Skeletal muscle tissue (tissue), 4 donors: ENCODE data around the gene FSTL1. TPM values are rescaled to one million over a fixed set of nuclear protein-coding genes. Genes with fewer than 3 reads are reported as not detected.
A peak's percentile ranks its signal among the peaks of the same experiment; 100 is the strongest.

ENCODE experiments used
- H3K27ac ChIP-seq: one replicate; pipeline ENCODE4 v1.7.0; 2013; ENCODE audit warnings: mild to moderate bottlenecking, low read depth, low read length, inconsistent platforms
- H3K27me3 ChIP-seq, 3 donors: one replicate each; pipeline ENCODE4 v1.7.0; 2013; ENCODE audit warnings: low read length in 3 of 3; ENCODE audit not compliant: control insufficient read depth in 3 of 3, insufficient read depth in 3 of 3
- H3K36me3 ChIP-seq, 3 donors: one replicate each; pipeline ENCODE4 v1.7.0; 2013; ENCODE audit warnings: low read length in 3 of 3; ENCODE audit not compliant: control insufficient read depth in 3 of 3, insufficient read depth in 3 of 3
- H3K4me1 ChIP-seq, 3 donors: one replicate each; pipeline ENCODE4 v1.7.0; 2013; ENCODE audit warnings: low read length in 3 of 3, mild to moderate bottlenecking in 3 of 3; ENCODE audit not compliant: control insufficient read depth in 3 of 3, insufficient read depth in 3 of 3
- H3K4me3 ChIP-seq, 3 donors: one replicate each; pipeline ENCODE4 v1.7.0; 2013; ENCODE audit warnings: low read length in 3 of 3
- H3K9ac ChIP-seq, 3 donors: one replicate each; pipeline ENCODE4 v1.7.0; 2013; ENCODE audit warnings: low read length in 3 of 3, mild to moderate bottlenecking in 3 of 3, moderate library complexity in 2 of 3, low read depth in 1 of 3
- H3K9me3 ChIP-seq, 3 donors: one replicate each; pipeline ENCODE4 v1.7.0; 2013; ENCODE audit warnings: low read length in 3 of 3; ENCODE audit not compliant: control insufficient read depth in 3 of 3
- total RNA-seq: library from RNA; depleted of rRNA; stranded (reverse); fragments of >200 nt; gene quantifications from one replicate; pipeline ENCODE4 v1.2.3, GENCODE V29; 2014
- donor health status: Osteomylitis.

Gene FSTL1, protein sequence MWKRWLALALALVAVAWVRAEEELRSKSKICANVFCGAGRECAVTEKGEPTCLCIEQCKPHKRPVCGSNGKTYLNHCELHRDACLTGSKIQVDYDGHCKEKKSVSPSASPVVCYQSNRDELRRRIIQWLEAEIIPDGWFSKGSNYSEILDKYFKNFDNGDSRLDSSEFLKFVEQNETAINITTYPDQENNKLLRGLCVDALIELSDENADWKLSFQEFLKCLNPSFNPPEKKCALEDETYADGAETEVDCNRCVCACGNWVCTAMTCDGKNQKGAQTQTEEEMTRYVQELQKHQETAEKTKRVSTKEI
- 377 TPM for total RNA-seq

DNA sequence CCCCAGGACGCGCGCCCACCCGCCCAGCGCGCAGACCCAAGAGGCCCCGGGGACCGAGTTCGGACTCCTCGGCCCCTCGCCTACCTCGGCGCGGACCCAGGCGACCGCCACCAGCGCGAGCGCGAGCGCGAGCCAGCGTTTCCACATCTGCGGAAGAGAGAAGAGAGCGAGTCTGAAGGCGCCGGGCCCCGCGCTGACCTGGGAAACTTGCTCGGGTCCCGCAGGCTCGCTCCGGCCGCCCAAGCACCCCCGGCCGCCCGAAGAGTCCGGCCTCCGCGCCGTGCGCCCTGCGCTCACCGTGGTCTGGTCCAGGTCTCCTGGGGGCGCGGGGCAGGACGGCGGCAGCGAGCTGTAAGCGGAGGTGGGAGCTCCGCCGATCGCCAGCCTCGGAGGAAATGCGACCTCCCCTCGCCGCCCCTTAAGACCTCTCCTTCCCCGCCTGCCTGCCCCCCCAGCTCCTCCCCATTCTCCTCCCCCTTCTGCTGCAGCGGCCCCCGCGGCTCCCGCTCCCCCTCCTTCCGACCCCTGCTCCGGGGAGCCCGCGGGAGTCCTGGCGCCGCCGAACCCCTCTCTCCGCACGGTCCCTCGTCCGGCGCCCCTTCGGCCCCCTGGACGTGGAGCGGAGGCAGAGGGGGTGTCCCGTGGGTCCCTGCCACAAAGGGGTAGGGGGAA, at the start of gene FSTL1:
Gene FSTL1 (minus strand): TSS at position 393 of the 672 bp plus-strand sequence. CDS start 246 bp downstream, at position 147.
- peaks cover 0 to 11% (median 5%) of the 10 kb centered on the region in 3 donors for H3K27me3 ChIP-seq
- H3K4me3 ChIP-seq: peak within 1 kb of the TSS; percentile 66 to 79 (median 72)
- H3K9ac ChIP-seq: peak within 1 kb of the TSS; percentile 76 to 80 (median 77)
- H3K4me1 ChIP-seq: peaks cover 7 to 17% (median 8%) of the 10 kb centered on the region in 3 donors
- H3K27ac ChIP-seq: peak within 1 kb of the TSS; percentile 82
- H3K36me3 ChIP-seq: peaks cover 0 to 3% (median 2%) of the 10 kb centered on the region in 3 donors
- no peaks in the 10 kb centered on the region for H3K9me3 ChIP-seq

- peak overlapping the region; percentile 18 for H3K27ac ChIP-seq
Observed at GRCh38 chr3:120498556-120499346, 48.0 kb upstream of the FSTL1 start.

DNA sequence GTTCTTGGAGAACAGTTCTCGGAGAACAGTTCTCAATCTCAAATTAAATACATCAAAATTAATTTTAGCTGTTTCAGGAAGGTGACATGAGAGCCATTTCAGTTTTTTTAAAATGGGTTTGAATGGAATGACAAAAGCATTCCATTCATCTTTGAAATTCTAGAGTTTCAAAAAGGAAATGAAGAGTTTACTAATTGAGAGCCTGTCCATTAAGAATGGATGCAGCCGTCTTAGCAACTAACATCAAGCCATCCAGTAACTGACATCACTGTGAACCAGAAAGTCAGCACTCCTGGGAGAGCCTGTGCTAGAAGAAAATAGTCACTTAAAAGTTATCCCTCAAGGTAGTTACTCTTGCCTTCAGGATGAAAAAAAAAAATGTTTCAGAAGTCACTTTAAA, 47.0 kb upstream of the FSTL1 start:
- Histone ChIP-seq H3K27me3 (no peaks in the 10 kb centered on the region), H3K27ac (no peak overlapping the region), H3K36me3 (no peaks in the 10 kb centered on the region), H3K9me3 (no peaks in the 10 kb centered on the region), H3K9ac (no peak overlapping the region), H3K4me3 (no peak overlapping the region), H3K4me1 (no peaks in the 10 kb centered on the region)

More at GRCh38 chr3:120498556-120499346, 48.0 kb upstream of the FSTL1 start:
- no peak overlapping the region for H3K9ac ChIP-seq
- H3K4me1 ChIP-seq: no peaks in the 10 kb centered on the region
- no peaks in the 10 kb centered on the region for H3K27me3 ChIP-seq
- H3K9me3 ChIP-seq: no peaks in the 10 kb centered on the region
- no peaks in the 10 kb centered on the region for H3K36me3 ChIP-seq
- no peak overlapping the region for H3K4me3 ChIP-seq

GRCh38 chr3:120497336-120497735, 46.5 kb upstream of the FSTL1 start:
- no peaks in the 10 kb centered on the region for H3K27me3 ChIP-seq
- H3K4me1 ChIP-seq: no peaks in the 10 kb centered on the region
- no peak overlapping the region for H3K9ac ChIP-seq
- no peak overlapping the region for H3K4me3 ChIP-seq
- no peaks in the 10 kb centered on the region for H3K36me3 ChIP-seq
- no peaks in the 10 kb centered on the region for H3K9me3 ChIP-seq
- H3K27ac ChIP-seq: no peak overlapping the region

DNA sequence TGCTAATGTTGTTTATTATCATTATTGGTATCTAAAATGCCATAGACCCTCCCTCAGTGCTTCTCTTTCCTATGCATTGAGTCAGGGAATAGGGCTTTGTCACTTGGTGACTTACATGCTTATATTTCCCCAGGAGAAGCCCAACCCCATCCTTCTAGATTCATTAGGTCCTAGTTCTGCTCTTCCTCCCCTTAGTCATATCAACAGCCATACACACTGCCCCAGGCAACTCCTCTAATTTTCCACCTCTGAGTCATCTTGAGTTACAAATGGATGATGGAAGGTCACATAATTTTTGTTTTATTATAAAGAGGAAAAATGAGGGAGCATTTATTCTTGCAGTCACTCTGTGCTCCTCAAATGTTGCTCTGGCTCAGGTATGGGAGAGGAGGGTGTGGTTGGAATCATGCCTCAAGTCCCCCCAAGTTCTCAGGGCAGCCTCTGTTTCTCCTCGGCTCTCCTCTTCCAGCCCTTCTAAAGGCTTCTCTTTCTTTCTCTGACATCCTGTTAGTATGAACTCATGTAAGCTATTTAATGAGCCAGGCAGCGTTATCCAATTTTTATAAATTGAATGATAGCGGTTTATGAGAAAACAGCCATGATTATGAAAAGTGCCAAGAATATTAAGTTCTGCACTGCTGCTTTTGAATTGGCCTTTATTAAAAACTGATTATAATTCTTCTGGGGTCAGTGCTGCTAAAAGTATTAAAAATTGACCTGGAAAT, 45.6 kb upstream of the FSTL1 start:
- H3K27ac ChIP-seq: peak overlapping the region; percentile 29
- no peaks in the 10 kb centered on the region for H3K9me3 ChIP-seq
- H3K4me1 ChIP-seq: no peaks in the 10 kb centered on the region
- H3K9ac ChIP-seq: no peak overlapping the region
- no peak overlapping the region for H3K4me3 ChIP-seq
- no peaks in the 10 kb centered on the region for H3K36me3 ChIP-seq
- no peaks in the 10 kb centered on the region for H3K27me3 ChIP-seq

GRCh38 chr3:120495809-120496208, 45.0 kb upstream of the FSTL1 start:
- Histone ChIP-seq H3K9me3 (no peaks in the 10 kb centered on the region), H3K27ac (peak overlapping the region; percentile 29), H3K4me1 (no peaks in the 10 kb centered on the region), H3K9ac (no peak overlapping the region), H3K27me3 (no peaks in the 10 kb centered on the region), H3K4me3 (no peak overlapping the region), H3K36me3 (no peaks in the 10 kb centered on the region)

DNA sequence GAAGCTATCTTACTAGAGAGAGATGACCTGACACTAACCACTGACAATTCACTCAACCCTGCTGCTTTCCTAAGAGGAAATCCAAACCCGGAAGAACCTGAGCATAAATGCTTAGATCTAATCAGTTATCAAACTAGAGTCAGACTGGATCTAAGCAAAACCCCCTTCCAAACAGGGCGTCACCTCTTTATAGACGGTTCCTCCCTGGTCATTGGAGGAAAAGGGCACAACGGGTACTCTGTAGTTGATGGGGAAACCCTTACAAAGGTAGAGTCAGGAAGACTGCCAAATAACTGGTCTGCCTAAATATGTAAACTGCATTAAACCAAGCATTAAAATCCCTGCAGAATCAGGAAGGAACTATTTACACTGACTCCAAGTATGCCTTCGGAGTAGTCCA, 41.3 kb upstream of the FSTL1 start:
- Histone ChIP-seq H3K4me1 (no peaks in the 10 kb centered on the region), H3K4me3 (no peak overlapping the region), H3K27me3 (no peaks in the 10 kb centered on the region), H3K36me3 (no peaks in the 10 kb centered on the region), H3K9ac (no peak overlapping the region), H3K27ac (no peak overlapping the region), H3K9me3 (no peaks in the 10 kb centered on the region)

- no peaks in the 10 kb centered on the region for H3K27me3 ChIP-seq
- no peak overlapping the region for H3K4me3 ChIP-seq
- no peaks in the 10 kb centered on the region for H3K9me3 ChIP-seq
- no peak overlapping the region for H3K9ac ChIP-seq
- no peaks in the 10 kb centered on the region for H3K36me3 ChIP-seq
- no peak overlapping the region for H3K27ac ChIP-seq
- no peaks in the 10 kb centered on the region for H3K4me1 ChIP-seq
Observed at GRCh38 chr3:120489421-120489820, 38.6 kb upstream of the FSTL1 start.

GRCh38 chr3:120488296-120488695, 37.5 kb upstream of the FSTL1 start:
- Histone ChIP-seq H3K9ac (no peak overlapping the region), H3K36me3 (no peaks in the 10 kb centered on the region), H3K4me3 (no peak overlapping the region), H3K9me3 (no peaks in the 10 kb centered on the region), H3K27ac (no peak overlapping the region), H3K4me1 (no peaks in the 10 kb centered on the region), H3K27me3 (no peaks in the 10 kb centered on the region)
